NCI-H1417 (cell line): ENCODE results near the gene ATG4B.

ENCODE experiments used
- DNase-seq, 3 experiments: peaks; one replicate each; lab custom pipeline; 2025; lab: John Stamatoyannopoulos, UW

Gene ATG4B

GRCh38 chr2:241690202-241690717, 52.8 kb downstream of the ATG4B start:
- DNase-seq = no peak

- DNase-seq = no peak
Observed at GRCh38 chr2:241692448-241692847, 55.0 kb downstream of the ATG4B start.

GRCh38 chr2:241695651-241696050, 58.2 kb downstream of the ATG4B start:
- no peak for DNase-seq

GRCh38 chr2:241701149-241701398, 63.6 kb downstream of the ATG4B start:
- DNase-seq = no peak

- peak; percentile 88 to 96 (median 90) for DNase-seq
Observed at GRCh38 chr2:241701399-241702154, 64.1 kb downstream of the ATG4B start, which contains the start of gene ING5. ING5 (plus strand) TSS chr2:241702039; CDS start chr2:241702066, 27 bp downstream.

- peak; percentile 34 to 94 (median 93) for DNase-seq
Observed at GRCh38 chr2:241702155-241703031, 64.9 kb downstream of the ATG4B start.

GRCh38 chr2:241703032-241703604, 65.6 kb downstream of the ATG4B start:
- no peak for DNase-seq

GRCh38 chr2:241706537-241706936, 69.0 kb downstream of the ATG4B start:
- DNase-seq = no peak

GRCh38 chr2:241708879-241709278, 71.4 kb downstream of the ATG4B start:
- DNase-seq = no peak

GRCh38 chr2:241719093-241719492, 81.6 kb downstream of the ATG4B start:
- no peak for DNase-seq

GRCh38 chr2:241720099-241720498, 82.6 kb downstream of the ATG4B start:
- no peak for DNase-seq

GRCh38 chr2:241720560-241720959, 83.1 kb downstream of the ATG4B start:
- DNase-seq = no peak

GRCh38 chr2:241721852-241722251, 84.4 kb downstream of the ATG4B start:
- DNase-seq = no peak

- no peak for DNase-seq
Observed at GRCh38 chr2:241722896-241723454, 85.5 kb downstream of the ATG4B start.
